Right cardiac atrium (tissue), 5 donors: ENCODE measurements around the gene ATG7. TPM values are rescaled to one million over a fixed set of nuclear protein-coding genes. Genes with fewer than 3 reads are reported as not detected.

Experiments
- ATAC-seq, 2 donors: fragments of 200-7000 bp; cut with Tn5 transposase; one replicate each; pipeline versions ENCODE4 v1.8.0 to v1.9.1; 2020; ENCODE audit warnings: moderate library complexity in 2 of 2, mild to moderate bottlenecking in 1 of 2
- DNase-seq, 3 donors: peaks; one replicate each; pipeline ENCODE4 v3.0.0-alpha.2; 2020
- H3K27ac ChIP-seq: one replicate; pipeline ENCODE4 v1.5.1; 2013; ENCODE audit warnings: mild to moderate bottlenecking, low read length, control low read depth, moderate library complexity
- H3K27me3 ChIP-seq: one replicate; pipeline ENCODE4 v1.6.1; 2013; ENCODE audit not compliant: control insufficient read depth, insufficient read depth
- H3K4me1 ChIP-seq: one replicate; pipeline ENCODE4 v1.6.1; 2013; ENCODE audit warnings: low read length; ENCODE audit not compliant: control insufficient read depth, insufficient read depth
- H3K4me3 ChIP-seq: one replicate; pipeline ENCODE4 v1.5.1; 2013; ENCODE audit warnings: low read length, control low read depth
- H3K9me3 ChIP-seq: one replicate; pipeline ENCODE4 v1.6.1; 2013; ENCODE audit warnings: low read length; ENCODE audit not compliant: control insufficient read depth
- WGBS: extraction: QIAGEN DNeasy Blood & Tissue Kit; methylation state at CpG from one replicate; pipeline ENCODE4 v1.1.7; 2013; 5-methylcytosine and 5-hydroxymethylcytosine counted together
- intact Hi-C, 4 donors: fragments of 100-400 bp; cut with DNase I; formaldehyde crosslinking; loops; one replicate each; pipeline versions ENCODE4 v1.11.0 to v1.14.0; 2022 to 2023
- polyA plus RNA-seq: library from polyadenylated mRNA; stranded (reverse); fragments of 200-250 nt; gene quantifications from one replicate; pipeline ENCODE4 v1.2.3, GENCODE V29; 2013
- total RNA-seq, 4 donors: library from RNA; stranded (reverse); fragmentation: NEBNext Ultra II Directional; extraction: Animal tissue kit (Norgen Biotek cat#: 25700); gene quantifications; one replicate each; pipeline ENCODE4 v1.2.1, GENCODE V29; 2021
- donor health status: healthy with polysubstance abuse.
- donor health status: DM: no; HTN: yes; CAD: no.
- donor health status: DM: no; HTN: no; CAD: no.
- donor health status: DM: no; HTN: yes; CAD: no; lungs with severe emphysema.
- donor health status: DM: yes; HTN: yes; CAD: no.

ATG7 gene
- total and polyA plus RNA-seq, 5 donors, result 5.9 to 22.3 (median 19.6) TPM

GRCh38 chr3:11465744-11466616 lies 193.8 kb downstream of the ATG7 start:
- intact Hi-C loops, result no loop called here
- DNase-seq (peak in 2 of 3 donors; percentile 42 to 64), ATAC-seq (peak; percentile 89 to 92)
- Histone ChIP-seq H3K27me3 (no peaks in the 10 kb centered on the region), H3K27ac (peak overlapping the region; percentile 70), H3K9me3 (no peaks in the 10 kb centered on the region), H3K4me3 (no peak overlapping the region), H3K4me1 (peaks cover 1% of the 10 kb centered on the region)
- 43% methylated on average over 9 of the region's 9 CpGs for WGBS

GRCh38 chr3:11467875-11468274 lies 195.7 kb downstream of the ATG7 start:
- Histone ChIP-seq H3K27me3 (no peaks in the 10 kb centered on the region), H3K9me3 (no peaks in the 10 kb centered on the region), H3K27ac (no peak overlapping the region), H3K4me1 (peaks cover 1% of the 10 kb centered on the region), H3K4me3 (no peak overlapping the region)
- intact Hi-C loops, result no loop called here
- 88% methylated on average over 4 of the region's 4 CpGs for WGBS
- DNase-seq (no peak), ATAC-seq (no peak)

DNA sequence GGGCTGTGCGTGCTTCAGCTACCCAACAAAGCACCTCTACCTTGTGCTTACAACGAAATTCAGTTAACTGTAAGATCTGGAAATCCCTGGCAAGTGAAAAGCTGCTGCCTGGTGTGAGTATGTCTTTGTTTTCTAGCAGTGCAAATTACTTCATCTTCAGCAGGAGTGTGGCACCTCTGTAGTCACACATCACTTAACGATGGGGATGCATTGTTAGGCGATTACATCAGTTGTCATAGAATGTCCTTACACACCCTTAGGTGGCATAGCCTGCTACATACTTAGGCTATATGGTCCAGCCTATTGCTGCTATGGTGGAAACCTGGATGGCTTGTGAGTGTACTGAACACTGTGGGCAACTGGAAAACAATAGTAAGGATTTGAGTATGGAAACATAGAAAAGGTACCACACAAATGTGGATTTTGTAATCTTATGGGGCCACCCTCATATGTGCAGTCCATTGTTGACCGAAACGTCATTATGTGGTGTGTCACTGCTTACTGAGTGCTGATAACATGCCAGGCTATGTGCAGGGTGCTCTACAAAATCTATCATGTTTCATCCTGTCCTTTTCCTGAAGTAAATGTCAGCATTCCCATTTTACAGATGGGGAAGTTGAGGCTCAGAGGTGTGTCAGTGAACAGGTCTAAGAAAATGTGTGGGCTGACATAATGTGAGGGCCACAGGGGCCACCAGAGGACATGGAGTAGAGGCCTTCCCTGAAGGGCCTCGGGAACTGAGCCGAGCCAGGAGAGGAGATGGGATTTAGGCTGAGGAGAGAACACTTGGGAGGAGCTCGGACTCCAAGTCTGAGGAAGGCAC lies 198.0 kb downstream of the ATG7 start:
- Histone ChIP-seq H3K9me3 (no peaks in the 10 kb centered on the region), H3K4me3 (no peak overlapping the region), H3K27me3 (no peaks in the 10 kb centered on the region), H3K27ac (no peak overlapping the region), H3K4me1 (no peaks in the 10 kb centered on the region)
- intact Hi-C loops, result no loop called here
- ATAC-seq (no peak), DNase-seq (no peak)
- WGBS, result 91% methylated on average over 9 of the region's 9 CpGs

- ATAC-seq (no peak), DNase-seq (no peak)
- intact Hi-C loops, result no loop called here
- WGBS, result 98% methylated on average over 6 of the region's 6 CpGs
- no peaks in the 10 kb centered on the region for H3K27me3 ChIP-seq
- no peak overlapping the region for H3K27ac ChIP-seq
- no peak overlapping the region for H3K4me3 ChIP-seq
- H3K4me1 ChIP-seq, result peaks cover 5% of the 10 kb centered on the region
- H3K9me3 ChIP-seq, result no peaks in the 10 kb centered on the region
Measured at GRCh38 chr3:11475324-11475723, 203.1 kb downstream of the ATG7 start.

DNA sequence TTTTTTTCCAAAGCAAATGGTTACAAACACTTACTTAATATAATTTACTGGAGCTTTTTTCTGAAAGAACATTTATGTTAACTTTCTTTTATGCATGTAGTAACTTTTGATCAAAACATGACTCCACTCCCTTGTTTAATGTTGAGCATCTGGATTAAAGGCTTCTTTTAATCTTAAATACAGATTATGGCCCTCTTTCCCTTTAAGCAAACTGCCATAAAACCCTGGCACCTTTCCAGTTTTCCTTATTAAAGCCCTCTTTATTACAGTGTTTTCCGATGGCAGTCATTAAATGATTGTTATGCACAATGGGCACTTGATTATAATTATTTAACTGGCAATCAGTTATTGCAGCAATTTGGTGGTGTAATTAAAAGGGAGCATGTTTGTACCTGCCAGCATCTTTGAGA lies 204.5 kb downstream of the ATG7 start:
- H3K4me3 ChIP-seq, result no peak overlapping the region
- intact Hi-C loops, result no loop called here

DNA sequence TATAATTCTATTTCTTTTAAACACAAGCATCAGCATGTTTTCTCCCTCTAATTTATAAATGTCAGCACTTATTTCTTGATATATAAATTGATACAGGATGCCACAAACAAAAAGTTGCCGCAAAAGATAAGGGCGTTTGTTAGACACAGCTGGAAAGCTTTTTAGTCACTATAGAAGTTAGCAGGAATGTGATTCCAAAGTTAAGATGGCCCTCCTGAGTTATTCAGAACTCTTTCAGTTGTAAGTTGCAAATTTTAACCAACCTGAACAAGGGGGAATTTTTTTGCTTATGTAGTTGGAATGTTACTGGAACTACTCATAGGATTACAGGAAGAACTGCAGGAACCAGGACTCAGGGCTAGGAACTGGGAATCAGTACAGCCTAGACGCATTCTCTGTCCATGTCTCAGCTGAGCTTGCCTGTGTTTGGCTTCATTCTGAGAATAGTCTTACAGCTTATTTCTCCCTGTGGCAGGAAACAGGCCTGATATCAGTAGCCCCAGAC lies 205.3 kb downstream of the ATG7 start:
- ATAC-seq (peak; percentile 56 to 63), DNase-seq (no peak)
- 42% methylated on average over 3 of the region's 3 CpGs for WGBS
- intact Hi-C loops, result no loop called here
- Histone ChIP-seq H3K4me1 (peaks cover 14% of the 10 kb centered on the region), H3K27me3 (no peaks in the 10 kb centered on the region), H3K27ac (peak overlapping the region; percentile 76), H3K4me3 (no peak overlapping the region), H3K9me3 (no peaks in the 10 kb centered on the region)

More for the DNA sequence above, 204.5 kb downstream of the ATG7 start:
- 60% methylated on average over 1 of the region's 1 CpG for WGBS
- no peak for ATAC-seq
- peaks cover 8% of the 10 kb centered on the region for H3K4me1 ChIP-seq
- no peaks in the 10 kb centered on the region for H3K9me3 ChIP-seq
- no peaks in the 10 kb centered on the region for H3K27me3 ChIP-seq
- DNase-seq, result no peak
- H3K27ac ChIP-seq, result no peak overlapping the region

- Histone ChIP-seq H3K4me3 (no peak overlapping the region), H3K27ac (peak overlapping the region; percentile 76), H3K4me1 (peaks cover 14% of the 10 kb centered on the region), H3K9me3 (no peaks in the 10 kb centered on the region), H3K27me3 (no peaks in the 10 kb centered on the region)
- ATAC-seq, result no peak
- no peak for DNase-seq
- WGBS, result 52% methylated on average over 2 of the region's 2 CpGs
- intact Hi-C loops, result no loop called here
Measured at GRCh38 chr3:11478167-11478566, 206.0 kb downstream of the ATG7 start.

- no peak overlapping the region for H3K4me3 ChIP-seq
- no peak for ATAC-seq
- DNase-seq, result no peak
- no peak overlapping the region for H3K27ac ChIP-seq
- 68% methylated on average over 3 of the region's 3 CpGs for WGBS
- H3K27me3 ChIP-seq, result no peaks in the 10 kb centered on the region
- no peaks in the 10 kb centered on the region for H3K9me3 ChIP-seq
- peaks cover 14% of the 10 kb centered on the region for H3K4me1 ChIP-seq
- intact Hi-C loops, result no loop called here
Measured at GRCh38 chr3:11479221-11479620, 207.0 kb downstream of the ATG7 start.

DNA sequence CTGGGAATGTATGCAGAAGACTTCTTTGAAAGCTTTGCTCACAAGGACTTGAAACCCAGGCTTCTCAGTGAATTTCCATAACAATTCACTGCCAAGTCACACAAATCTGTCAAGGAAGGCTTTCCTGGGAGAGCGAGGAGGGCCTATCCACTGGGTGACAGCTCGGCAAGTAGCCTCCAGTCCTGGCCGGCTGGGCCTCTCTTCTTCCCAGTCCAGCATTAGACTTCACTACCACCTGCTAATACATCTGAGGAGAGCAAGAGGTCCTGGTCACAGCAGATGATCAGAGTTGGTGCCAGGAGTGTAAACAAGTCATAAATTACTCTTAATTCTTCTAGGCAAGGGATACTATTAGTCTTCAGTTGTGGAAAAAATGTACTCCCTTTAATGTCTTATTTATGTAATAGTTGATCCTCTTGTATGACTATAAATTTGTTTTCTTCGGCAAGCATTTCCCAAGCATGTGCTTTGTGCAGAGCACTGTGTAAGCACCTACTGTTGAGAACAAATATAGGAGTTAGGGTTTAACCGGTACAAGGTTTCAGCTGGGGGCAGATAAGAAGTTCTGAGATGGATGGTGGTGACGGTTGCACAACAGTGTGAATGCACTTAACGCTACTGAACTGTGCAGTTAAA lies 208.6 kb downstream of the ATG7 start:
- Histone ChIP-seq H3K4me1 (peaks cover 14% of the 10 kb centered on the region), H3K27ac (no peak overlapping the region)

DNA sequence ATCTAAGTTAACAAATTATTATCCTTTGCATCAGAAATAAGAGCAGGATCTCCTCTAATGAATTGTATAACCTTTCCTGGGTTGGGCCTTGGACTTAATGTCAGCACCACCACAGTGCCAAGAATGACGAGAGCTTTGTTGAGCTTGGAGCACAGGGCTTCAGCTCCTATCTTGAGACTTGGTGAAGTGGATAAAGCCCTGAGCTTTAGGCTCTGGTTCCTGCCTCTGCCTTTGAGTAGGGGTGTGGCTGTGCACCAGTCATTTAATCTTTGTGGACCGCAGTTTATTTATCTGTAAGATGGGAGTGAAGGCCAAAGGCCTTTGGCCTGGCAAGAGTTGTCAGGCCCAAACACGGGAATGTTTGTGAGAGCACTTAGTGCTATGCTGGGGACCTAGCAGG lies 209.4 kb downstream of the ATG7 start:
- intact Hi-C loops, result no loop called here
- ATAC-seq, result peak; percentile 94 to 97

More for the DNA sequence above, 208.6 kb downstream of the ATG7 start:
- Histone ChIP-seq H3K4me3 (no peak overlapping the region), H3K9me3 (no peaks in the 10 kb centered on the region), H3K27me3 (no peaks in the 10 kb centered on the region)
- WGBS, result 70% methylated on average over 7 of the region's 7 CpGs
- intact Hi-C loops, result no loop called here
- DNase-seq (peak in 1 of 3 donors; percentile 61), ATAC-seq (peak; percentile 61 to 74)

More for the DNA sequence above, 209.4 kb downstream of the ATG7 start:
- WGBS, result 17% methylated on average over 3 of the region's 3 CpGs
- no peaks in the 10 kb centered on the region for H3K27me3 ChIP-seq
- H3K4me3 ChIP-seq, result no peak overlapping the region
- no peaks in the 10 kb centered on the region for H3K9me3 ChIP-seq
- peaks cover 14% of the 10 kb centered on the region for H3K4me1 ChIP-seq
- peak; percentile 56 to 74 (median 73) for DNase-seq
- H3K27ac ChIP-seq, result peak overlapping the region; percentile 70
